ENCODE results near the gene ELP1.
"Not testable (repeated sequence)": the region's sequence is repeated elsewhere in the genome, so short reads cannot be mapped to it uniquely, and the experiment has no call there.

The ELP1 gene

GRCh38 chr9:108933718-108934322 is at the start of gene ELP1:
Gene ELP1 (minus strand): TSS chr9:108934124. CDS start chr9:108931146, 2,978 bp downstream.
- peak; percentile 71 for DNase-seq

DNA sequence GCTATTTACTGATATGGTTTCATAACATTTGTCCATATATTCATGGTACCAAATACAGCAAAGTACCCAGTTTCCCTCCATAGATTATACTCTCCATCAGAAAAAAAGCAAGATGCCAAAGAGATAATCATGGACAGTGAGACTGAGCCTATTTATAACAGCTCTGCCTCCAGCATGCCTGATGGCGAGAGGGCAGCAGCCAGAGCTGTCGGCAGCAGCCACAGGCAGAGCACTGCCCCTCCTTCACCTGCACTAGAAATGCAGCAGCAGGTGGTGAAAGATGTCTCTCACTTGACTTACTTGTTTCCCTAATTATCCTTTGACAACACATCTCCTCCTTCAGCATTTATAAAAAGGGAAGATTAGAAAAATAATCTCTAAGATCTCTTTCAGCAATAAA is 47.0 kb upstream of the ELP1 start:
- DNase-seq = no peak

- no peak for DNase-seq
Measured at GRCh38 chr9:108978205-108978604, 44.3 kb upstream of the ELP1 start.

DNA sequence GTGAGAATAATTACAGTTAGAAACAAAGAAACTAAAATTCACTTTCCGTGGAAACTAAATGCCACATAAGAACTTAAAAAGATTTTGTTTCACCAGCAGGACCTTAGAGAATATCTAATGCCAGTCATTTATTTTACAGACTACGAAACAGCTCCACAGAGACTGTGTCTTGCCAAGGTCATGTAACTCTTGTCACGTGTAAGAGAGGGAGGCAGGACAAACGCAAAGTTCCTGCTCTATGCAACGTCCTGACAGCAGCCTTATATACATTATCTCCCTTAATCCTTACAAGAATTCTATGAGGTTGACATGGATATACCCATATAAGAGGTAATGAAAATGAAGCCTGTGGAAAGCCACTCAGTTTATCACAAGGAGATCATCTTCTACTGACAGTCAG is 40.0 kb upstream of the ELP1 start:
- no peak for DNase-seq

DNA sequence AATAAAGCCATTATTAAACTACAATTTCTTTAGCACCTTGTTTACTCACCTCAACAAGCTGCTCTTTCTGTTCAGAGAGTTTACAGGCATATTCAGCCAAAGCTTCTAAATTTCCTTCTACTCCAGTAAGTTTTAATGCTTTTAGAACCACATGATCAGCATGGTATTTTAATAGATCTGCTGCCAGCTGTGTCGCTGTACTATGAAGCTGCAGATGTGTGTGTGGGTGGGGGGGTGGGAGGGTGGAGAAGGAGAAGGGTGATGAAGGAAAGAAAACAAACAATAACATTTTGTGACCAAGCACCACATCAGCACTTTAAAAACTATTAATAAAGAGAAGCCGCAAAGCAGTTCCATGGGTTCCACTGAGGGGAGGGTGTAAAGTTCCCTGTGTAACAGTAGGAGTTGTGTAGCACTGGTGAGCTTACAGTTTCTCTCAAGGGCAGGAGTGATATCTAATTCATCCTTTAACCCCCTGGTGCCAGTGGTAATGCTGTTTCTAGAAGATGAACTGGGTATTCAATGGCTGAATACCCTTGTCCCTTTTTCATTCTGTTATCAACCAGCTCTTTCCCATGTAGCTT is 38.8 kb upstream of the ELP1 start:
- DNase-seq = no peak

DNA sequence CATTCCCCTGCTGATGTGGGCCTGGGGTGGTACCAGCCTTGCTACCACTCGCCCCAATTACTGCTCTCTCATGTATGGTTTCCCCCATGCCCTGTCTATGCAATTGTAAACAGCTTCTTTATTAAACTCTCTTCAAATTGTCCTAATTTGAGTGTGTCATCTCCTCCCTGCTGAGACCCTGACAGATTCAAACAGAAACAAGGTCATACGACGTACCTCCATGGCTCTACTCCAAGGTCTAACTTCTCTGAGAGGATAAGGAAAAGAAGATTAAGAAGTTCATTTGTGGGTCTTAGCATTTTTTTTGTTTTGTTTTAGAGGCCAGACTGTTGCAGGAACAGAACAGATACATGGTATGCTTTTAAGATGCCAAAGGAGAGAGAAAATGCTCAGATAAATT is 38.3 kb upstream of the ELP1 start:
- DNase-seq = no peak

DNA sequence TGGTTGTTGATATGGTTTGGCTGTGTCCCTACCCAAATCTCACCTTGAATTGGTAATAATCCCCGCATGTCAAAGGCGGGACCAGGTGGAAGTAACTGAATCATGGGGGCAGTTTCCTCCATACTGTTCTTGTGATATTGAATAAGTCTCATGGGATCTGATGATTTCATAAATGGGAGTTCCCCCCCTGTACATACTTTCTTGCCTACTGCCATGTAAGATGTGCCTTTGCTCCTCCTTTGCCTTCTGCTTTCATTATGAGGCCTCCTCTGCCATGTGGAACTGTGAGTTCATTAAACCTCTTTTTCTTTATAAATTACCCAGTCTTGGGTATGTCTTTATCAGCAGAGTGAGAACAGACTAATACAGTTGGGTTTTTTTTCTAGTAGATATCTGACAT is 37.5 kb upstream of the ELP1 start:
- DNase-seq = not testable (repeated sequence)

GRCh38 chr9:108967916-108968315 is 34.0 kb upstream of the ELP1 start:
- DNase-seq = no peak

DNA sequence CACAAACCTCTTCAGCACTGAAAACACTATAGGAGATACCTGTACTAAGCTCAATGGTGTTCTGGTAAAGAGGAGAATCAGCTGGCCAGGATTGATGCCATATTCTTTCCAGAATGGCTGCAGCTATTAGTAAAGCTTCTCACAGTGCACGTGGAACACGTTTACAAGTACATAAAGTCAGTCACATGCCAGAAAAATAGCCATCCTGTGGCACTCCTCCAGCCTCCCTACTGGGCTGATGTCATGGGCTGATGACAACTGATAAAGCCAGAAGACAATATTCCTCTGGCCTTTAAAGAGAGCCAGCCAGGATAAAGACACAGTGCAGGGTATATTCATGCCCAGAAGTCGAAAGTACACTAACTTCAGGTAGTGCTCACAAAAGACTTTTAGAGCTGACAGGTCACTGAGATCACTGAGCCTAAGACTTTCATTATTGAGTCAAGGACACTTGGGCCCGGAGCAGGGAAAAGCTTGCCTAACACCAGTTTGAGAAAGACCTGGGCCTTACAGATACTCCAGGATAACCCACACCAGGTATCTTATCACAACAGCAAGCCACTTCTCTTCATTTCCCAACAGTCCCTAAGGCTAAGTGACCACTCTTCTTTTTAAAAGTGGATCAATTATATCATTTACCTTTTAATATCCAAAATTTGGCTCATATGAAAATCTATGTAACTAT is 29.7 kb upstream of the ELP1 start:
- DNase-seq = no peak

GRCh38 chr9:108961151-108961550 is 27.2 kb upstream of the ELP1 start:
- no peak for DNase-seq

DNA sequence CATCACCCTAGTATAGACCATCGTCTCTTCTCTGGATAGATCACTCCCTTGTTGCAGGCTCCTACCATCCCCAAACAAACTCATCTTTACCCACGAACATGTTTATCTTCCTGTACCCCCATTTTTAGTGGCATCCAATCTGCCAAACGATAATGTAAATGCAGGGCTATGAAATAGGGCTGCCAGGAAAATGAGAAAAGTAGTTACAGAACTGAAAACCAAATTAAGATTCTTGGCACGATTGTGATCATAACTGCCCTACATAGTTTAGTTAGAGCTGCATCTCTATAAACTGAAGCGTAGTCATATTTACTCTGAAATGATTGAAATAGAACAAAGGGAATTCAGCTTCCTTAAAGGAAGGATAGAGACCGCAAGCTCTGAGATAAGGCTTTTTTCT is 26.4 kb upstream of the ELP1 start:
- DNase-seq = no peak

DNA sequence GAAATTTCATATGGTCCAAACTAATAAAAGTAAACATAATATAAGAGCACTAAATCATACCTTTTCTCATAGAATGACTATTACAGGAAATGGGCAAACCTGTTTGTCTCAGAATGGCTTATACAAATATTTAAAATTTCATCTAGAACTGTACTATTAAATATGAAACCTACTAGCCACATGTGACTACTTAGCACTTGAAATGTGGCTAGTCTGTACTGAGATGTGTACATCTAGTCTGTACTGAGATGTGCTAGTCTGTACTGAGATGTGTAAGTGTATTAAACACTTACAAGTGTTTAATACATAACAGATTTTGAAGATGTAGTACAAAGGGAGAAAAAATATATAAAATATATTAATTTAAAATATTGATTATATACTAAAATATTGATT is 22.7 kb upstream of the ELP1 start:
- DNase-seq = no peak

- no peak for DNase-seq
Measured at GRCh38 chr9:108956022-108956630, 22.2 kb upstream of the ELP1 start.

- peak; percentile 47 for DNase-seq
Measured at GRCh38 chr9:108953983-108954574, 20.2 kb upstream of the ELP1 start.

- DNase-seq = no peak
Measured at GRCh38 chr9:108951578-108951977, 17.7 kb upstream of the ELP1 start.

GRCh38 chr9:108950168-108950567 is 16.2 kb upstream of the ELP1 start:
- no peak for DNase-seq

DNA sequence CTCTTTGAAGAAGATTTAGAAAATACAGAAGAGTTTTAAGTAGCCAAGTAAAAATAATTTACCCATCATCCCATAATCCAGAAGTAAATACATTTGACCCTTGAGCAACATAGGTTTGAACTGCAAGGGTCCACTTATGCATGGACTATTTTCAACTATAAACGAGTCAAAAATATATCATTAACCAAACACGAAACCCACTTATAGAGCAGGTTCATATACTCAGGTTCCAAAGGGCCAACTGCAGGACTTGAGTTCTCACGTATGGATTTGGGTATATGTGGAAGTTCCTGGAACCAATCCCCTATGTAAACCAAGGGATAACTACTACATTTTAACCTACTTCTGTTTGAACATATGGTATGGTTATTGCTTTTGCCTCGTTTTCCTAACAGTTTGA is 6.1 kb upstream of the ELP1 start:
- DNase-seq = no peak

DNA sequence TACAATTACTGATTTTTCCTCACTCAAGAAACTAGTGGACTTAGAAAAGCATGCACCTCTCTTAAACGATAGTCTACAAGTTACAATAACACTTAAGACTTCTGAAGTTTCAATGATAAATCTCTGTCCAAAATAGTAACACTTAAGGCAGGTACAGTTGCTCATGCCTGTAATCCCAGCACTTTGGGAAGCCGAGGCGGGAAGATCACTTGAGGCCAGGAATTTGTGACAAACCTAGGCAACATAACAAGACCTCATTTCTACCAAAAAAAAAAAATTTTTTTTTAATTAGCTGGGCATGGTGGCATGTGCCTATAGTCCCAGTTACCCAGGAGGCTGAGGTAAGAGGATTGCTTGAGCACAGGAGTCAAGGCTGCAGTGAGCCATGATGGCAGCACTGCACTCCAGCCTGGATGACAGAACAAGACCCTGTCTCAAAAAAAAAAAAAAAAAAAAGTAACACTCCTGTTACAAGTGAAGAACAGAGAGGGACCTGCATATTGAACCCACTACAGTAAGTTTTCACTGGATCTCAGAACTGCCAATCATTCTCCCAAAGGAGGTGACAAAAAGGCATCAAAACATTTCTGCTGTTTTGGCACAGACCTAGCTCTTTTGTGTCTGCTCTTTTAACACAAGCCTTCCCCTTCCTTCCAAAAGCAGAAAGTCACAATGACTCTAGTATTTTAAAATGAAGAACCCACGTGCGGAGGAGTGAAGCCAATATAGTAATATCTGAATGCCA is 3.8 kb upstream of the ELP1 start:
- DNase-seq = no peak

- peak; percentile 58 for DNase-seq
Measured at GRCh38 chr9:108934323-108934893, 484 bp upstream of the ELP1 start, which contains the start of gene ABITRAM. Gene ABITRAM (plus strand): TSS chr9:108934400. CDS start chr9:108934487, 87 bp downstream.

GRCh38 chr9:108933231-108933717 is 650 bp downstream of the ELP1 start:
- no peak for DNase-seq

GRCh38 chr9:108928386-108928785 is 5.5 kb downstream of the ELP1 start:
- no peak for DNase-seq

- DNase-seq = peak; percentile 39
Measured at GRCh38 chr9:108924466-108924865, 9.5 kb downstream of the ELP1 start.
